HepG2 (cell line): ENCODE measurements around the gene TIMELESS. TPM values are rescaled to one million over a fixed set of nuclear protein-coding genes. Genes with fewer than 3 reads are reported as not detected.

Experiments used
- ATAC-seq: fragments of 200-7000 bp; cut with Tn5 transposase; 3 replicates; pipeline ENCODE4 v1.9.1; 2020; ENCODE audit warnings: mild to moderate bottlenecking, moderate library complexity
- BruUV-seq: library from RNA; stranded (reverse); fragments of 400-500 nt; replicated peaks from 2 replicates; lab custom pipeline; 2021; lab: Mats Ljungman, UMichigan
- CTCF ChIA-PET: fragments of 300-600 bp; formaldehyde crosslinking; extraction: SDS; loops from one replicate; lab custom pipeline; 2021; ENCODE audit warnings: low total read pairs, inconsistent platforms, low intra/inter-chr PET ratio; lab: Yijun Ruan, JAX
- POLR2A ChIA-PET: fragments of 350-600 bp; sonication (Branson Sonifier 250); formaldehyde crosslinking; loops from one replicate; lab custom pipeline; 2020; ENCODE audit warnings: antibody characterized with exemption, inconsistent platforms; lab: Yijun Ruan, JAX
- DNase-seq: peaks from one replicate; pipeline ENCODE4 v3.0.0-alpha.2; 2015; ENCODE audit warnings: low spot score
- FAIRE-seq: peaks from 3 replicates; lab custom pipeline; 2011; peaks lifted over from hg19 to GRCh38; lab: Jason Lieb, UNC
- H2AFZ ChIP-seq: one replicate; pipeline ENCODE4 v1.6.1; 2011; ENCODE audit warnings: low read length, inconsistent platforms
- H3K27ac ChIP-seq: fragments of 300-600 bp; 3 replicates; pipeline ENCODE4 v1.8.0; 2011; ENCODE audit warnings: mixed run types, mild to moderate bottlenecking, mixed read lengths, low read length, inconsistent platforms; ENCODE audit not compliant: insufficient read depth; ENCODE audit errors: extremely low read length
- H3K27me3 ChIP-seq, 2 experiments: fragments of 200-600 bp in 1 of 2; 2 replicates in 1 of 2; 3 replicates in 1 of 2; pipeline versions ENCODE4 v1.6.0 to v1.8.0; 2011; ENCODE audit warnings: low read length in 2 of 2, mild to moderate bottlenecking in 2 of 2, moderate library complexity in 2 of 2, inconsistent platforms in 1 of 2; ENCODE audit not compliant: insufficient read depth in 2 of 2, control insufficient read depth in 1 of 2
- H3K36me3 ChIP-seq, 2 experiments: fragments of 200-600 bp in 1 of 2; replicated peaks in 1 of 2; 2 replicates in 1 of 2; 3 replicates in 1 of 2; pipeline versions ENCODE4 v1.5.1 to v1.8.0; 2011; ENCODE audit warnings: low read length in 2 of 2, inconsistent platforms in 1 of 2; ENCODE audit not compliant: insufficient read depth in 2 of 2, control insufficient read depth in 1 of 2
- H3K4me1 ChIP-seq: 2 replicates; pipeline ENCODE4 v1.5.1; 2012; ENCODE audit warnings: low read length, inconsistent platforms; ENCODE audit not compliant: insufficient read depth
- H3K4me2 ChIP-seq: 2 replicates; pipeline ENCODE4 v1.6.0; 2011; ENCODE audit warnings: low read depth, low read length, inconsistent platforms
- H3K4me3 ChIP-seq, 3 experiments: fragments of 200-600 bp in 1 of 3; sonication (generic), shearing (Covaris generic) in 1 of 3; replicated peaks in 1 of 3; 2 replicates each; pipeline ENCODE4 v1.5.1; 2011 to 2016; ENCODE audit warnings: low read length in 3 of 3, inconsistent platforms in 2 of 3, low read depth in 2 of 3, mild to moderate bottlenecking in 2 of 3, control low read depth in 1 of 3, mixed read lengths in 1 of 3; ENCODE audit not compliant: insufficient read depth in 1 of 3
- H3K79me2 ChIP-seq: one replicate; pipeline ENCODE4 v1.6.1; 2011; ENCODE audit warnings: low read length, inconsistent platforms; ENCODE audit not compliant: insufficient read depth
- H3K9ac ChIP-seq: 2 replicates; pipeline ENCODE4 v1.6.0; 2011; ENCODE audit warnings: mild to moderate bottlenecking, low read depth, low read length, inconsistent platforms; ENCODE audit not compliant: insufficient read depth
- H3K9me3 ChIP-seq: 2 replicates; pipeline ENCODE4 v1.5.1; 2012; ENCODE audit warnings: mild to moderate bottlenecking, low read length
- H4K20me1 ChIP-seq: 2 replicates; pipeline ENCODE4 v1.6.0; 2011; ENCODE audit warnings: inconsistent platforms, mild to moderate bottlenecking, low read length, moderate library complexity; ENCODE audit not compliant: insufficient read depth
- ARNT2 ChIP-seq: sonication (generic); formaldehyde crosslinking; IDR thresholded peaks from 2 replicates; pipeline ENCODE4 v1.8.0; 2022; ENCODE audit warnings: mild to moderate bottlenecking, low read depth, missing genetic modification reagents, moderate library complexity
- ARNTL ChIP-seq: sonication (generic); formaldehyde crosslinking; IDR thresholded peaks from 2 replicates; pipeline ENCODE4 v1.4.0; 2020; ENCODE audit warnings: mild to moderate bottlenecking, missing genetic modification reagents
- CBX1 ChIP-seq: IDR thresholded peaks from one replicate; pipeline ENCODE4 v1.6.1; 2016; ENCODE audit warnings: antibody characterized with exemption, low read depth
- DDIT3 ChIP-seq: sonication (generic); formaldehyde crosslinking; IDR thresholded peaks from 2 replicates; pipeline ENCODE4 v1.4.0; 2020; ENCODE audit warnings: mild to moderate bottlenecking, missing genetic modification reagents
- FIP1L1 ChIP-seq: fragments of 200-400 bp; formaldehyde crosslinking; IDR thresholded peaks from 2 replicates; pipeline ENCODE4 v1.6.1; 2018; ENCODE audit warnings: low read depth, mild to moderate bottlenecking, low read length, moderate library complexity, borderline replicate concordance; ENCODE audit not compliant: insufficient read depth
- HNF4A ChIP-seq: sonication (generic); formaldehyde crosslinking; IDR thresholded peaks from 2 replicates; pipeline ENCODE4 v1.4.0; 2020; ENCODE audit warnings: missing genetic modification reagents
- NFKB2 ChIP-seq: sonication (generic); formaldehyde crosslinking; IDR thresholded peaks from 2 replicates; pipeline ENCODE4 v1.4.0; 2020; ENCODE audit warnings: missing genetic modification reagents, borderline replicate concordance
- SP1 ChIP-seq, 2 experiments: fragments of 450-650 bp in 1 of 2; sonication (generic) in 1 of 2; formaldehyde crosslinking in 1 of 2; IDR thresholded peaks; 2 replicates each; pipeline versions ENCODE4 v1.4.0 to v1.6.1; 2016 to 2020; ENCODE audit warnings: missing genetic modification reagents in 1 of 2
- TP53 ChIP-seq: sonication (generic); formaldehyde crosslinking; conservative IDR thresholded peaks from 2 replicates; pipeline ENCODE4 v1.4.0; 2020; ENCODE audit warnings: missing genetic modification reagents
- ZBTB38 ChIP-seq: sonication (generic); formaldehyde crosslinking; IDR thresholded peaks from 2 replicates; pipeline ENCODE4 v1.5.1; 2020; ENCODE audit warnings: mild to moderate bottlenecking, missing genetic modification reagents
- ZC3H4 ChIP-seq: sonication (generic); formaldehyde crosslinking; IDR thresholded peaks from 2 replicates; pipeline ENCODE4 v1.4.0; 2020; ENCODE audit warnings: missing genetic modification reagents, borderline replicate concordance
- ZNF430 ChIP-seq: sonication (generic); formaldehyde crosslinking; IDR thresholded peaks from 2 replicates; pipeline ENCODE4 v1.9.0; 2021; ENCODE audit warnings: mild to moderate bottlenecking, missing genetic modification reagents
- ZNF577 ChIP-seq: sonication (generic); formaldehyde crosslinking; IDR thresholded peaks from 2 replicates; pipeline ENCODE4 v1.4.0; 2020; ENCODE audit warnings: mild to moderate bottlenecking, low read depth, missing genetic modification reagents, borderline replicate concordance
- ZNF674 ChIP-seq: sonication (generic); formaldehyde crosslinking; IDR thresholded peaks from 2 replicates; pipeline ENCODE4 v1.5.0; 2020; ENCODE audit warnings: low read depth, mild to moderate bottlenecking, missing genetic modification reagents
- ZSCAN9 ChIP-seq: IDR thresholded peaks from 2 replicates; pipeline ENCODE4 v1.6.1; 2016; ENCODE audit warnings: borderline replicate concordance
- WGBS: methylation state at CpG from one replicate; pipeline ENCODE4 v1.1.6; 2017; ENCODE audit warnings: low lambda C conversion rate; 5-methylcytosine and 5-hydroxymethylcytosine counted together
- in situ Hi-C: cut with HindIII; loops from 2 replicates; pipeline ENCODE4 v1.10.0; 2017; ENCODE audit warnings: low pct_unique_long_range_greater_than_20kb; ENCODE audit not compliant: extremely low pct_ligation_motif_present
- intact Hi-C: fragments of 100-400 bp; cut with micrococcal nuclease; formaldehyde crosslinking; loops from one replicate; pipeline ENCODE4 v1.10.0; 2022; ENCODE audit not compliant: unreplicated experiment
- polyA plus RNA-seq, 8 experiments: library from polyadenylated mRNA; depleted of rRNA in 3 of 8; stranded (reverse) in 7 of 8; unstranded in 1 of 8; fragments of >200 nt; fragmentation: Illumina TruSeq in 4 of 8; extraction: Trizol in 4 of 8; gene quantifications; 2 replicates each; pipeline versions ENCODE4 v1.2.1 to v1.2.3, GENCODE V29; 2011 to 2016; ENCODE audit warnings: low read depth in 4 of 8, missing spikeins in 1 of 8, mixed read lengths in 1 of 8; ENCODE audit not compliant: insufficient read depth in 1 of 8
- total RNA-seq, 5 experiments: library from RNA; depleted of rRNA; stranded (reverse); fragments of >200 nt; fragmentation: Illumina TruSeq; extraction: Trizol; gene quantifications; 2 replicates each; pipeline ENCODE4 v1.2.3, GENCODE V29; 2016; ENCODE audit warnings: low read depth in 1 of 5
- TF ChIP-seq, protein P1 (sequence below): sonication (generic); formaldehyde crosslinking; IDR thresholded peaks from 2 replicates; pipeline ENCODE4 v1.8.1; 2023; ENCODE audit warnings: mild to moderate bottlenecking, inconsistent platforms, moderate library complexity, missing genetic modification reagents, borderline replicate concordance
- TF ChIP-seq, protein P2 (sequence below): sonication (generic); formaldehyde crosslinking; IDR thresholded peaks from 2 replicates; pipeline ENCODE4 v1.4.0; 2020; ENCODE audit warnings: mild to moderate bottlenecking, missing genetic modification reagents

TIMELESS gene
- total and polyA plus RNA-seq, 2 of the 13 experiments (the other 11 are each of a cell fraction or from before 2014, with no cell fraction given) = 4.0 to 20.3 TPM

- no peak overlapping the region for H3K9ac ChIP-seq
- no peaks in the 10 kb centered on the region for H4K20me1 ChIP-seq
- ChIA-PET CTCF (no interaction called here), POLR2A (no interaction called here)
- H3K79me2 ChIP-seq = peaks cover 25% of the 10 kb centered on the region
- H3K36me3 ChIP-seq = peaks cover 3 to 14% of the 10 kb centered on the region in 2 experiments; a peak in 3 of 5 replicates
- peaks cover 9% of the 10 kb centered on the region for H3K4me1 ChIP-seq
- H3K27ac ChIP-seq = no peak overlapping the region
- intact Hi-C loops = no loop called here
- WGBS = 97% methylated on average over 11 of the region's 11 CpGs
- H2AFZ ChIP-seq = no peak overlapping the region
- no peak for DNase-seq
- no peak for FAIRE-seq
- H3K9me3 ChIP-seq = no peaks in the 10 kb centered on the region
- in situ Hi-C loops = no loop called here
- no peaks in the 10 kb centered on the region for H3K27me3 ChIP-seq
- ATAC-seq = no peak
- no peak overlapping the region for H3K4me3 ChIP-seq
- no peak for TF ChIP-seq SP1 (IDR thresholded peaks at IDR 0.05)
- TF ChIP-seq SP1 (CRISPR knock-in tag; IDR thresholded peaks at IDR 0.05) = no peak
- no peak for TF ChIP-seq ZNF430 (CRISPR knock-in tag)
- no peak for TF ChIP-seq ZSCAN9
- TF ChIP-seq ZC3H4 (CRISPR knock-in tag) = no peak
- TF ChIP-seq CBX1 = no peak
- H3K4me2 ChIP-seq = no peak overlapping the region
- no TSS peak for BruUV-seq
Measured at GRCh38 chr12:56437430-56438176, 11.6 kb downstream of the TIMELESS start.

DNA sequence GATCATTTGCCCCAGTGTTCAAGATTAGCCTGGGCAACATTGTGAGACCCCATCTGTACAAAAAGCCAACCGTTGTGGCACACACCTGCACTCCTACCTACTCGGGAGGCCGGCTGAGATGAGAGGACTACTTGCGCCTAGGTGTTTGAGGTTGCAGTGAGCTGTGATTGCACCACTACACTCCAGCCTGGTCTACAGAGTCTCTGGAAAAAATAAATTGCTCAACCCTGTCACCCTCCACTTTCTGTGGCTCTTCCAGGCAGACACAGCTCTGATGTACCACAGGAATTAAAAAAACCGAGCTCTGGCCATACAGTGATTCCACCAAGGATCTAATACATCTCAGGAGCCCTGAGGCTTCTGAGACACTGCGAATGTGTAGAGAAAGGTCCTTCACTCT lies 14.4 kb downstream of the TIMELESS start:
- no peaks in the 10 kb centered on the region for H4K20me1 ChIP-seq
- H3K27me3 ChIP-seq = no peaks in the 10 kb centered on the region
- H3K79me2 ChIP-seq = peaks cover 21% of the 10 kb centered on the region
- FAIRE-seq (no peak), ATAC-seq (no peak), DNase-seq (no peak)
- ChIA-PET CTCF (no interaction called here), POLR2A (interaction anchor here (1.0 kb wide), 1 partner anchor 72 kb away, joined by 6 read pairs; the partner anchor contains the start of gene APOF)
- in situ Hi-C loops (no loop called here), intact Hi-C loops (no loop called here)
- no peak overlapping the region for H3K4me3 ChIP-seq
- H3K9me3 ChIP-seq = no peaks in the 10 kb centered on the region
- no peak overlapping the region for H3K9ac ChIP-seq
- no peak overlapping the region for H3K4me2 ChIP-seq
- no TSS peak for BruUV-seq
- peaks cover 6 to 33% of the 10 kb centered on the region in 2 experiments; a peak in 4 of 5 replicates for H3K36me3 ChIP-seq
- no peak overlapping the region for H2AFZ ChIP-seq
- H3K27ac ChIP-seq = no peak overlapping the region
- WGBS = 95% methylated on average over 6 of the region's 6 CpGs
- H3K4me1 ChIP-seq = no peaks in the 10 kb centered on the region
- no peak for TF ChIP-seq ZBTB38
- TF ChIP-seq TP53 (CRISPR knock-in tag) = no peak
- TF ChIP-seq, protein P1, sequence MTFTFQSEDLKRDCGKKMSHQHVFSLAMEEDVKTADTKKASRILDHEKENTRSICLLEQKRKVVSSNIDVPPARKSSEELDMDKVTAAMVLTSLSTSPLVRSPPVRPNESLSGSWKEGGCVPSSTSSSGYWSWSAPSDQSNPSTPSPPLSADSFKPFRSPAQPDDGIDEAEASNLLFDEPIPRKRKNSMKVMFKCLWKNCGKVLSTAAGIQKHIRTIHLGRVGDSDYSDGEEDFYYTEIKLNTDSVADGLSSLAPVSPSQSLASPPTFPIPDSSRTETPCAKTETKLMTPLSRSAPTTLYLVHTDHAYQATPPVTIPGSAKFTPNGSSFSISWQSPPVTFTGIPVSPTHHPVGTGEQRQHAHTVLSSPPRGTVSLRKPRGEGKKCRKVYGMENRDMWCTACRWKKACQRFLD (CRISPR knock-in tag) = no peak
- TF ChIP-seq HNF4A (CRISPR knock-in tag) = no peak
- TF ChIP-seq, protein P2, sequence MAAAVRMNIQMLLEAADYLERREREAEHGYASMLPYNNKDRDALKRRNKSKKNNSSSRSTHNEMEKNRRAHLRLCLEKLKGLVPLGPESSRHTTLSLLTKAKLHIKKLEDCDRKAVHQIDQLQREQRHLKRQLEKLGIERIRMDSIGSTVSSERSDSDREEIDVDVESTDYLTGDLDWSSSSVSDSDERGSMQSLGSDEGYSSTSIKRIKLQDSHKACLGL (CRISPR knock-in tag) = no peak
- no peak for TF ChIP-seq FIP1L1
- TF ChIP-seq ZNF674 (CRISPR knock-in tag) = no peak
- TF ChIP-seq DDIT3 (CRISPR knock-in tag) = no peak
- no peak for TF ChIP-seq ZNF577 (CRISPR knock-in tag)
- no peak for TF ChIP-seq ARNTL (CRISPR knock-in tag)
- TF ChIP-seq ARNT2 (CRISPR knock-in tag) = no peak
- TF ChIP-seq NFKB2 = no peak
